Adrenal gland (tissue), 12 donors: Measurements from ENCODE around the gene KRT78. TPM values are rescaled to one million over a fixed set of nuclear protein-coding genes. Genes with fewer than 3 reads are reported as not detected.

Experiments used
- DNase-seq, 7 donors: peaks; one replicate each; pipeline ENCODE4 v3.0.0-alpha.2; 2019 to 2020
- H3K27ac ChIP-seq, 5 donors: fragments of 200-600 bp; sonication (generic) in 4 of 5; 1 replicate in 3 of 5; 2 replicates in 2 of 5; pipeline versions ENCODE4 v1.5.1 to v1.8.0; 2016 to 2020; ENCODE audit warnings: mild to moderate bottlenecking in 1 of 5
- H3K27me3 ChIP-seq: fragments of 200-600 bp; 2 replicates; pipeline ENCODE4 v1.8.0; 2021
- H3K36me3 ChIP-seq, 2 donors: fragments of 200-600 bp; replicated peaks in 1 of 2; 1 replicate in 1 of 2; 2 replicates in 1 of 2; pipeline versions ENCODE4 v1.5.1 to v1.8.0; 2018 to 2022
- H3K4me1 ChIP-seq, 2 donors: fragments of 200-600 bp; replicated peaks in 1 of 2; 1 replicate in 1 of 2; 2 replicates in 1 of 2; pipeline versions ENCODE4 v1.5.1 to v1.8.0; 2018 to 2021
- H3K4me3 ChIP-seq, 4 donors: fragments of 200-600 bp; sonication (generic) in 3 of 4; one replicate each; pipeline ENCODE4 v1.5.1; 2016 to 2018
- H3K9me3 ChIP-seq, 3 donors: fragments of 200-600 bp; sonication (generic) in 1 of 3; replicated peaks in 1 of 3; 1 replicate in 2 of 3; 2 replicates in 1 of 3; pipeline versions ENCODE4 v1.5.1 to v1.8.0; 2016 to 2021
- CTCF ChIP-seq, 6 experiments: fragments of 450-650 bp in 4 of 6; fragments of 200-600 bp in 2 of 6; sonication (generic) in 1 of 6; IDR thresholded peaks; 1 replicate in 5 of 6; 2 replicates in 1 of 6; pipeline versions ENCODE4 v1.5.1 to v1.8.0; 2016 to 2021; ENCODE audit warnings: antibody characterized with exemption in 6 of 6, mild to moderate bottlenecking in 2 of 6, moderate library complexity in 1 of 6
- POLR2A ChIP-seq, 2 donors: fragments of 450-650 bp; IDR thresholded peaks; one replicate each; pipeline ENCODE4 v1.6.1; 2017; ENCODE audit warnings: antibody characterized with exemption in 2 of 2, mild to moderate bottlenecking in 2 of 2, moderate library complexity in 1 of 2
- WGBS, 4 donors: extraction: QIAGEN DNeasy Blood & Tissue Kit in 2 of 4; methylation state at CpG; one replicate each; pipeline versions ENCODE4 v1.1.5 to v1.1.7; 2013 to 2017; 5-methylcytosine and 5-hydroxymethylcytosine counted together
- intact Hi-C, 2 donors: fragments of 100-400 bp; cut with DNase I; formaldehyde crosslinking; loops; one replicate each; pipeline versions ENCODE4 v1.14.1 to v1.15.0; 2022 to 2023
- polyA plus RNA-seq, 3 donors: library from polyadenylated mRNA; stranded (reverse); fragments of 200-250 nt in 2 of 3; fragments of 350-450 nt in 1 of 3; fragmentation: Illumina TruSeq in 1 of 3; extraction: RNeasy Lipid Tissue Mini Kit (QIAGEN cat#74804) in 1 of 3; gene quantifications; one replicate each; pipeline ENCODE4 v1.2.3, GENCODE V29; 2013 to 2014
- total RNA-seq, 9 donors: library from RNA; depleted of rRNA in 4 of 9; stranded (reverse); fragments of >200 nt in 4 of 9; fragments of 120-200 nt in 1 of 9; fragmentation: NEBNext Ultra II Directional in 1 of 9; extraction: Animal tissue kit (Norgen Biotek cat#: 25700) in 1 of 9; gene quantifications; one replicate each; pipeline versions ENCODE4 v1.1.0 to v1.2.4, GENCODE V29; 2013 to 2023
- donor health status: healthy with polysubstance abuse.
- donor health status: Bipolar disorder and iron deficiency.
- donor health status: DM: yes; HTN: yes; CAD: no.
- donor health status: DM: no; HTN: no; CAD: no.
- donor health status: DM: no; HTN: no; CAD: no.
- donor health status: DM: yes; HTN: yes; CAD: no.

KRT78 gene
- total and polyA plus RNA-seq, 12 donors, result 0.34 TPM; not detected in 11

- DNase-seq, result no peak
- WGBS, 4 donors, result 80 to 93% (median 88%) methylated on average over 3 of the region's 3 CpGs
- Histone ChIP-seq H3K4me1 (peaks cover 0 to 10% of the 10 kb centered on the region in 2 donors), H3K27me3 (no peaks in the 10 kb centered on the region), H3K36me3 (no peaks in the 10 kb centered on the region), H3K4me3 (no peak overlapping the region), H3K27ac (no peak overlapping the region), H3K9me3 (no peaks in the 10 kb centered on the region)
- TF ChIP-seq CTCF (IDR thresholded peaks at IDR 0.05) (no peak), POLR2A (IDR thresholded peaks at IDR 0.05) (no peak)
- intact Hi-C loops, result loop anchor here (5.0 to 10.0 kb wide), 3 partner anchors 295 to 732 kb away; no protein-coding TSS in a partner anchor
These were observed 28.4 kb upstream of the KRT78 start for GRCh38 chr12:52877242-52877641.

- Histone ChIP-seq H3K4me1 (peaks cover 0 to 10% of the 10 kb centered on the region in 2 donors), H3K27me3 (no peaks in the 10 kb centered on the region), H3K36me3 (no peaks in the 10 kb centered on the region), H3K27ac (no peak overlapping the region), H3K4me3 (no peak overlapping the region), H3K9me3 (no peaks in the 10 kb centered on the region)
- 76 to 96% (median 80%) methylated on average over 3 to 7 of the region's 7 CpGs for WGBS, 4 donors
- peak in 3 of 7 donors; percentile 32 to 55 (median 39) for DNase-seq
- TF ChIP-seq CTCF (IDR thresholded peaks at IDR 0.05), result no peak
- TF ChIP-seq POLR2A (IDR thresholded peaks at IDR 0.05), result no peak
- intact Hi-C loops, result loop anchor here (5.0 to 10.0 kb wide), 3 partner anchors 294 to 732 kb away; no protein-coding TSS in a partner anchor
These were observed 27.6 kb upstream of the KRT78 start for GRCh38 chr12:52876372-52876771.

- Histone ChIP-seq H3K4me3 (peak overlapping the region in 1 of 4 donors; percentile 60), H3K27me3 (no peaks in the 10 kb centered on the region), H3K36me3 (no peaks in the 10 kb centered on the region), H3K9me3 (no peaks in the 10 kb centered on the region), H3K27ac (peak overlapping the region in 1 of 5 donors; percentile 30), H3K4me1 (peaks cover 0 to 10% of the 10 kb centered on the region in 2 donors)
- WGBS, 4 donors, result 65 to 91% (median 71%) methylated on average over 9 to 10 of the region's 10 CpGs
- DNase-seq, result no peak
- no peak for TF ChIP-seq POLR2A (IDR thresholded peaks at IDR 0.05)
- TF ChIP-seq CTCF (IDR thresholded peaks at IDR 0.05), result no peak
- intact Hi-C loops, result loop anchor here (5.0 to 10.0 kb wide), 5 partner anchors 293 to 730 kb away; partner anchors contain the start of gene KRT85 (in 1 of the 2)
These were observed 26.0 kb upstream of the KRT78 start for GRCh38 chr12:52874573-52875435.

GRCh38 chr12:52873832-52874572, 25.2 kb upstream of the KRT78 start:
- WGBS, 4 donors, result 2 to 12% (median 3%) methylated on average over 14 to 55 of the region's 55 CpGs
- no peak for TF ChIP-seq POLR2A (IDR thresholded peaks at IDR 0.05)
- TF ChIP-seq CTCF (IDR thresholded peaks at IDR 0.05), result no peak
- peak overlapping the region in 2 of 5 donors; percentile 30 to 57 for H3K27ac ChIP-seq
- no peaks in the 10 kb centered on the region for H3K9me3 ChIP-seq
- peak overlapping the region in 1 of 4 donors; percentile 60 for H3K4me3 ChIP-seq
- H3K36me3 ChIP-seq, result no peaks in the 10 kb centered on the region
- peak; percentile 63 to 92 (median 75) for DNase-seq
- H3K4me1 ChIP-seq, result peaks cover 0 to 10% of the 10 kb centered on the region in 2 donors
- no peaks in the 10 kb centered on the region for H3K27me3 ChIP-seq
- intact Hi-C loops, result loop anchor here (5.0 to 10.0 kb wide), 3 partner anchors 507 to 729 kb away; partner anchors contain the start of gene KRT85 (in 1 of the 2)
